ENCODE data around the gene LGR4. TPM values are rescaled to one million over a fixed set of nuclear protein-coding genes. Genes with fewer than 3 reads are reported as not detected.

The LGR4 gene
- total RNA-seq, 1 experiment from 2014 or later = 99.2 TPM

GRCh38 chr11:27471589-27472397, 797 bp downstream of the LGR4 start:
- no peak overlapping the region for H2BK20ac ChIP-seq (ENCODE audit: low read depth, low read length, poor library complexity, severe bottlenecking)
- peaks cover 19% of the 10 kb centered on the region for H3K23me2 ChIP-seq (ENCODE audit: insufficient read length, low read depth, low read length, poor library complexity, severe bottlenecking)
- H3K27ac ChIP-seq (ENCODE audit: insufficient read length, low read depth, low read length) = no peak overlapping the region
- H3K9me3 Mint-ChIP-seq = peaks cover 3 to 7% of the 10 kb centered on the region in 2 experiments; a peak in 3 of 5 replicates
- H3K4me1 Mint-ChIP-seq = peaks cover 40 to 41% of the 10 kb centered on the region in 2 experiments
- no peak overlapping the region for H3T11ph ChIP-seq (ENCODE audit: low read length)
- no peak for TF ChIP-seq CTCF (conservative IDR thresholded peaks at IDR 0.05)
- WGBS (ENCODE audit: extremely low coverage, insufficient read length, low lambda C conversion rate) = no CpG with 5 or more reads among the region's 79 CpGs
- H3K56ac ChIP-seq (ENCODE audit: insufficient read length, low read depth, low read length) = no peak overlapping the region
- H3K18ac ChIP-seq (ENCODE audit: insufficient read length, low read depth, low read length) = peak overlapping the region; percentile 24
- peaks cover 3% of the 10 kb centered on the region for H3K79me1 ChIP-seq (ENCODE audit: insufficient read depth, low read depth, low read length, poor library complexity, severe bottlenecking)
- no peak overlapping the region for H2BK15ac ChIP-seq (ENCODE audit: low read depth, low read length)
- peaks cover 15 to 44% (median 24%) of the 10 kb centered on the region in 3 experiments for H3K36me3 Mint-ChIP-seq (ENCODE audit: insufficient read depth in 1 of 3, low read depth in 3 of 3)
- no peak overlapping the region for H2BK12ac ChIP-seq (ENCODE audit: insufficient read length, low read depth, low read length)
- no peak overlapping the region for H2AFZ ChIP-seq (ENCODE audit: low read length)
- DNase-seq = peak; percentile 61
- no peak overlapping the region for H4K91ac ChIP-seq (ENCODE audit: insufficient read length, low read depth, low read length)
- H3K4me1 ChIP-seq (ENCODE audit: insufficient read depth, low read length) = peaks cover 5% of the 10 kb centered on the region; the same call in 1 of the 2 replicates
- H4K5ac ChIP-seq (ENCODE audit: insufficient read length, low read depth, low read length) = no peak overlapping the region
- H3K27me3 ChIP-seq (ENCODE audit: insufficient read depth, low read length) = no peaks in the 10 kb centered on the region
- peaks cover 38% of the 10 kb centered on the region; the same call in 1 of the 2 replicates for H3K79me2 ChIP-seq (ENCODE audit: insufficient read depth, low read length)
- peak overlapping the region; percentile 99 for H3K4me2 ChIP-seq (ENCODE audit: insufficient read depth, insufficient read length, low read length)
- H3K4ac ChIP-seq (ENCODE audit: low read depth, low read length) = no peak overlapping the region
- no peak overlapping the region for H2AK5ac ChIP-seq (ENCODE audit: insufficient read length, low read length)
- H3K27ac Mint-ChIP-seq = peak overlapping the region in 2 of 3 experiments; percentile 19 to 35; a peak in 3 of 7 replicates
- no peaks in the 10 kb centered on the region for H4K20me1 ChIP-seq (ENCODE audit: control insufficient read depth, insufficient read depth, insufficient read length)
- H4K8ac ChIP-seq (replicated peaks; ENCODE audit: insufficient read length, low read depth, low read length) = no peak overlapping the region
- H3K14ac ChIP-seq (ENCODE audit: insufficient read depth, low read length) = peak overlapping the region; percentile 49
- H2BK120ac ChIP-seq (ENCODE audit: low read depth, low read length, poor library complexity, severe bottlenecking) = no peak overlapping the region
- H3K27me3 Mint-ChIP-seq (ENCODE audit: low read depth) = no peaks in the 10 kb centered on the region; the same call in 1 of the 2 replicates
- H3K23ac ChIP-seq (ENCODE audit: insufficient read length, low read depth, low read length) = no peak overlapping the region
- H3K9me3 ChIP-seq (ENCODE audit: control insufficient read depth, low read depth, low read length) = no peaks in the 10 kb centered on the region
- H2BK5ac ChIP-seq (ENCODE audit: insufficient read length, low read length) = no peak overlapping the region
- peak overlapping the region; percentile 90 to 99 for H3K4me3 Mint-ChIP-seq
- H3K9ac ChIP-seq (ENCODE audit: extremely low read depth, insufficient read length, low read length) = peak overlapping the region; percentile 82

Data from H9 (cell line).